B cell (primary cell): ENCODE results near the gene RCHY1. TPM values are rescaled to one million over a fixed set of nuclear protein-coding genes. Genes with fewer than 3 reads are reported as not detected.

ENCODE experiments used
- ATAC-seq: fragments of 200-7000 bp; cut with Tn5 transposase; one replicate; pipeline ENCODE4 v1.10.0; 2021; ENCODE audit warnings: low read depth, mild to moderate bottlenecking, moderate number of reproducible peaks, moderate library complexity
- CTCF ChIA-PET: fragments of 350-600 bp; sonication (Branson Sonifier 250); formaldehyde crosslinking; loops from one replicate; lab custom pipeline; 2021; ENCODE audit warnings: antibody characterized with exemption, inconsistent platforms; lab: Charles Lee
- POLR2A ChIA-PET: fragments of 350-600 bp; sonication (Branson Sonifier 250); formaldehyde crosslinking; loops from one replicate; lab custom pipeline; 2021; ENCODE audit warnings: antibody characterized with exemption; lab: Charles Lee
- DNase-seq: peaks from one replicate; pipeline ENCODE4 v3.0.0; 2013
- H2AFZ ChIP-seq: 2 replicates; pipeline ENCODE4 v1.6.1; 2012; ENCODE audit warnings: mild to moderate bottlenecking, low read depth, low read length; ENCODE audit not compliant: insufficient read depth, poor library complexity, severe bottlenecking
- H3K27ac ChIP-seq, 2 donors: 1 replicate in 1 of 2; 2 replicates in 1 of 2; pipeline ENCODE4 v1.5.1; 2012 to 2013; ENCODE audit warnings: low read length in 2 of 2, mild to moderate bottlenecking in 2 of 2, moderate library complexity in 1 of 2
- H3K27me3 ChIP-seq, 4 experiments: fragments of 200-600 bp in 1 of 4; sonication (generic) in 1 of 4; replicated peaks in 1 of 4; 1 replicate in 2 of 4; 2 replicates in 2 of 4; pipeline versions ENCODE4 v1.6.1 to v1.7.0; 2013 to 2016; ENCODE audit warnings: low read length in 3 of 4, mild to moderate bottlenecking in 2 of 4, mixed read lengths in 1 of 4, moderate library complexity in 1 of 4; ENCODE audit not compliant: insufficient read depth in 4 of 4, control insufficient read depth in 3 of 4; ENCODE audit errors: control extremely low read depth in 1 of 4
- H3K36me3 ChIP-seq, 2 experiments: replicated peaks in 1 of 2; 1 replicate in 1 of 2; 2 replicates in 1 of 2; pipeline versions ENCODE4 v1.6.1 to v1.7.1; 2013; ENCODE audit warnings: low read length in 1 of 2; ENCODE audit not compliant: insufficient read depth in 2 of 2, control insufficient read depth in 1 of 2; ENCODE audit errors: control extremely low read depth in 1 of 2, extremely low read depth in 1 of 2
- H3K4me1 ChIP-seq, 2 donors: fragments of 200-600 bp in 1 of 2; sonication (generic) in 1 of 2; 1 replicate in 1 of 2; 2 replicates in 1 of 2; pipeline versions ENCODE4 v1.5.1 to v1.6.1; 2013 to 2017; ENCODE audit warnings: low read length in 2 of 2; ENCODE audit not compliant: control insufficient read depth in 2 of 2, insufficient read depth in 2 of 2
- H3K4me2 ChIP-seq: replicated peaks from 2 replicates; pipeline ENCODE3; 2012; ENCODE audit warnings: mild to moderate bottlenecking, low read depth, low read length; ENCODE audit not compliant: poor library complexity, severe bottlenecking
- H3K4me3 ChIP-seq, 5 experiments: fragments of 200-600 bp in 1 of 5; sonication (generic) in 1 of 5; 1 replicate in 3 of 5; 2 replicates in 2 of 5; pipeline versions ENCODE4 v1.5.1 to v1.7.0; 2011 to 2016; ENCODE audit warnings: low read length in 4 of 5, mild to moderate bottlenecking in 4 of 5, low read depth in 2 of 5, control low read depth in 1 of 5, moderate library complexity in 1 of 5; ENCODE audit not compliant: insufficient read depth in 1 of 5; ENCODE audit errors: control extremely low read depth in 1 of 5, extremely low read depth in 1 of 5
- H3K79me2 ChIP-seq: fragments of 200-600 bp; sonication (generic); one replicate; pipeline ENCODE4 v1.6.0; 2016; ENCODE audit warnings: low read length; ENCODE audit not compliant: control insufficient read depth, insufficient read depth
- H3K9ac ChIP-seq: fragments of 200-600 bp; sonication (generic); 2 replicates; pipeline ENCODE4 v1.6.1; 2017; ENCODE audit warnings: mild to moderate bottlenecking, low read length, moderate library complexity
- H3K9me3 ChIP-seq, 3 donors: one replicate each; pipeline versions ENCODE4 v1.6.1 to v1.7.1; 2013; ENCODE audit warnings: low read length in 2 of 3; ENCODE audit not compliant: control insufficient read depth in 2 of 3, insufficient read depth in 1 of 3; ENCODE audit errors: control extremely low read depth in 1 of 3
- H4K20me1 ChIP-seq: 2 replicates; pipeline ENCODE4 v1.6.0; 2012; ENCODE audit warnings: mild to moderate bottlenecking, low read length; ENCODE audit not compliant: insufficient read depth, control insufficient read depth, poor library complexity, severe bottlenecking
- H3K27ac Mint-ChIP-seq: one replicate; pipeline ENCODE4 v1.8.0; 2021; ENCODE audit warnings: mixed read lengths
- H3K27me3 Mint-ChIP-seq: one replicate; pipeline ENCODE4 v1.8.0; 2021; ENCODE audit warnings: mixed read lengths
- H3K4me1 Mint-ChIP-seq: one replicate; pipeline ENCODE4 v1.8.0; 2021; ENCODE audit warnings: mixed read lengths
- H3K4me3 Mint-ChIP-seq: one replicate; pipeline ENCODE4 v1.8.0; 2021; ENCODE audit warnings: mixed read lengths
- H3K9me3 Mint-ChIP-seq: one replicate; pipeline ENCODE4 v1.8.0; 2022; ENCODE audit warnings: mixed read lengths; ENCODE audit not compliant: insufficient read depth
- CTCF ChIP-seq: fragments of 200-600 bp; IDR thresholded peaks from one replicate; pipeline ENCODE4 v1.8.0; 2022; ENCODE audit warnings: antibody characterized with exemption, mild to moderate bottlenecking
- EZH2 ChIP-seq: IDR thresholded peaks from 2 replicates; pipeline ENCODE4 v1.6.1; 2012; ENCODE audit warnings: borderline replicate concordance, low read depth, mild to moderate bottlenecking, moderate library complexity, low read length; ENCODE audit not compliant: insufficient read depth, poor library complexity, severe bottlenecking
- WGBS: methylation state at CpG from one replicate; pipeline ENCODE4 v1.1.5; 2013; ENCODE audit warnings: missing lambda C conversion rate; ENCODE audit not compliant: insufficient coverage; 5-methylcytosine and 5-hydroxymethylcytosine counted together
- intact Hi-C: fragments of 100-400 bp; cut with micrococcal nuclease; formaldehyde crosslinking; loops from one replicate; pipeline ENCODE4 v1.10.0; 2022
- polyA plus RNA-seq: library from polyadenylated mRNA; depleted of rRNA; stranded (reverse); fragments of >200 nt; gene quantifications from 2 replicates; pipeline ENCODE4 v1.2.3, GENCODE V29; 2012
- total RNA-seq, 2 donors: library from RNA; stranded (reverse); fragments of 120-200 nt in 1 of 2; gene quantifications; 1 replicate in 1 of 2; 2 replicates in 1 of 2; pipeline versions ENCODE4 v1.2.3 to v1.2.4, GENCODE V29; 2013 to 2022

The RCHY1 gene
- total and polyA plus RNA-seq, 2 donors (not counting 1 experiment from before 2014, with no cell fraction given) = 19.8 to 33.3 TPM

- POLR2A ChIA-PET = no interaction called here
- peaks cover 15% of the 10 kb centered on the region for H3K4me1 Mint-ChIP-seq
- TF ChIP-seq EZH2 (no peak), CTCF (no peak)
- ATAC-seq = no peak
- no peak overlapping the region for H3K27ac ChIP-seq
- H3K27me3 ChIP-seq = no peaks in the 10 kb centered on the region
- H3K27ac Mint-ChIP-seq = no peak overlapping the region
- no CpG with 5 or more reads among the region's 2 CpGs for WGBS
- H3K79me2 ChIP-seq = peaks cover 24% of the 10 kb centered on the region
- peaks cover 12% of the 10 kb centered on the region for H4K20me1 ChIP-seq
- no peak for DNase-seq
- no peak overlapping the region for H2AFZ ChIP-seq
- no peak overlapping the region for H3K4me3 ChIP-seq
- no peak overlapping the region for H3K4me2 ChIP-seq
- H3K9ac ChIP-seq = no peak overlapping the region
- H3K36me3 ChIP-seq = peaks cover 15 to 23% of the 10 kb centered on the region in 2 experiments
- no peak overlapping the region for H3K4me3 Mint-ChIP-seq
- H3K4me1 ChIP-seq = no peaks in the 10 kb centered on the region
- no peaks in the 10 kb centered on the region for H3K27me3 Mint-ChIP-seq
- CTCF ChIA-PET = interaction anchor here (1.1 kb wide), 1 partner anchor 8 kb away, joined by 4 read pairs; the partner anchor contains the start of genes RCHY1 and THAP6
- intact Hi-C loops = no loop called here
- H3K9me3 Mint-ChIP-seq = peaks cover 2% of the 10 kb centered on the region
- no peaks in the 10 kb centered on the region for H3K9me3 ChIP-seq
These were observed 8.6 kb downstream of the RCHY1 start for GRCh38 chr4:75505630-75506029.

GRCh38 chr4:75502671-75503070 is 11.5 kb downstream of the RCHY1 start:
- Histone ChIP-seq H3K9ac (no peak overlapping the region), H2AFZ (no peak overlapping the region), H3K79me2 (peaks cover 38% of the 10 kb centered on the region), H4K20me1 (peaks cover 19% of the 10 kb centered on the region), H3K4me3 (no peak overlapping the region), H3K4me1 (no peaks in the 10 kb centered on the region), H3K27me3 (no peaks in the 10 kb centered on the region), H3K36me3 (peaks cover 28 to 31% of the 10 kb centered on the region in 2 experiments), H3K4me2 (no peak overlapping the region), H3K9me3 (peaks cover 0 to 4% (median 0%) of the 10 kb centered on the region in 3 donors), H3K27ac (no peak overlapping the region)
- Mint-ChIP-seq H3K27me3 (no peaks in the 10 kb centered on the region), H3K27ac (no peak overlapping the region), H3K9me3 (no peaks in the 10 kb centered on the region), H3K4me1 (peaks cover under 1% of the 10 kb centered on the region), H3K4me3 (no peak overlapping the region)
- TF ChIP-seq CTCF (no peak), EZH2 (no peak)
- WGBS = no CpG with 5 or more reads among the region's 2 CpGs
- intact Hi-C loops = no loop called here
- no peak for ATAC-seq
- ChIA-PET POLR2A (no interaction called here), CTCF (no interaction called here)
- DNase-seq = no peak
